ENCODE data around the gene NECAB2.

The NECAB2 gene

DNA sequence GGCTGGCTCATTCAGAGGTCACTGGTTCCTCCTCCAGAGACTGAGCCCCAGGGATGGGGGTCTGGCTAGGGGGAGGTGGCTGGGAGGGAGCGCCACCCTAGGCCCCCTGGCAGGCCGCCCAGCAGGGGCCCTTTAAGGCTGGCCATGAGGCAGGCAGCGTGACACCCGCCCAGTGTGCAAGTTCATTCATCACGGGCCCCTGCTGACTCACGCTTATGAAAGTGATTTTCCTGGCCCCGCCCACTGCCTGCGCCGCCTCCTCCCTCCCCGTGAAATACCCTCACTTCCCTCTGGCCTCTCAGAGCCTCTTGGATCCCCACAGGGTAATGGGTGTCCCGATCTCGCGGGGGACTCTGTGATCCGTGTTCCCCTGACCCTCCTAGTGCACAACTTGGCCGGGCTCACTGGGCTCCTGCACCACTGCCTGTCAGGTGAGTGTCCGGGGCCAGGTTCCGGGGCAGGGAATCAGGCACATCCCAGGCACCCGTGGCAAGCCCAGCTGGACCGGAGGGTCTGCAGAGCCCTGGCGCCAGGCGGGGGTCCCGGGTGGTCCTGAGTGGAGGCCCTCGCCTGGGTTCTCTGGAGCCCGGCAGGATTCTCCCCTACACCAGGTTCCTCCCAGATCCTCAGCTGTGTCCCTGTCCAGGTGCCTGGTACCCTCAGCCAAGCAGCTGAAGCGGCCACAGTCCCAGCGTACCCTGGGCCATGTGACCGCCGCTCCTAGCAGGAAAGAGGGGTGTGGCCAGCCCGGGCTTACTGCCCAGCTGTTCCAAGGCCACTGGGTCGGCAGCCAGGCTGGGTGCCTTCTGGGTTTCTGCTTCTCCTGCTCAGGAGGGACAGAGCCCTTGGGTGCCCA lies 14.9 kb upstream of the NECAB2 start, which contains the start of gene OSGIN1:
Gene OSGIN1, plus strand, starts transcription at position 301 of the 856 bp plus-strand sequence. CDS start 4,432 bp downstream, outside the sequence.
- DNase-seq, result peak in 1 of 2 experiments; percentile 8

GRCh38 chr16:83953796-83954576 lies 14.1 kb upstream of the NECAB2 start:
- no peak for DNase-seq

- DNase-seq, result no peak
Observed at GRCh38 chr16:83954577-83955016, 13.4 kb upstream of the NECAB2 start.

GRCh38 chr16:83955218-83956130 lies 12.6 kb upstream of the NECAB2 start:
- DNase-seq, result no peak

GRCh38 chr16:83956336-83957289 lies 11.4 kb upstream of the NECAB2 start:
- DNase-seq, result peak; percentile 5 to 59

DNA sequence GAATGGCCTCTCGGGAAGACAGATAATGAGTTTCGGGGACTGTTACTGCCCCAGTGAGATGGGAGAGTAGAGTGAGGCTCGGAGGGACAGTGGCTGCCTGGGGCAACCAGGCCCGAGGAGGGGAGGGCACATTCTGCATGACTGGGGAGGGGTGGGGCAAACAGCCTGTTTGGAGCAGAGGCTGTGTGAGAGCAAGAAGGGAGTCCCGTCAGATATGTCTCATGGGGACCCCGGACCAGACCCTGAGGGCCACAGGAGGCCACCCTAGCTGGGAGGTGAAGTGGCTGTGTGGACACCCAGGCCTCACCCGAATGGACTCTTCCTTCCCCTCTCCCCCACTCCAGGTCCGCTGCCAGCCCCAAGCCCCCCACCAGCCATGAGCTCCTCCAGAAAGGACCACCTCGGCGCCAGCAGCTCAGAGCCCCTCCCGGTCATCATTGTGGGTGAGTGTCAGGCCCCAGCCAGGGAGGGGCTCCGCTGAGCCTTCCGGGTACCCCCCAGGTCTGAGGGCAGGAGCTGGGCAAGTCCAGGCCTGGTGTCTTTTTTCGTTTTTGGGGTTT lies 10.7 kb upstream of the NECAB2 start:
- DNase-seq, result no peak

DNA sequence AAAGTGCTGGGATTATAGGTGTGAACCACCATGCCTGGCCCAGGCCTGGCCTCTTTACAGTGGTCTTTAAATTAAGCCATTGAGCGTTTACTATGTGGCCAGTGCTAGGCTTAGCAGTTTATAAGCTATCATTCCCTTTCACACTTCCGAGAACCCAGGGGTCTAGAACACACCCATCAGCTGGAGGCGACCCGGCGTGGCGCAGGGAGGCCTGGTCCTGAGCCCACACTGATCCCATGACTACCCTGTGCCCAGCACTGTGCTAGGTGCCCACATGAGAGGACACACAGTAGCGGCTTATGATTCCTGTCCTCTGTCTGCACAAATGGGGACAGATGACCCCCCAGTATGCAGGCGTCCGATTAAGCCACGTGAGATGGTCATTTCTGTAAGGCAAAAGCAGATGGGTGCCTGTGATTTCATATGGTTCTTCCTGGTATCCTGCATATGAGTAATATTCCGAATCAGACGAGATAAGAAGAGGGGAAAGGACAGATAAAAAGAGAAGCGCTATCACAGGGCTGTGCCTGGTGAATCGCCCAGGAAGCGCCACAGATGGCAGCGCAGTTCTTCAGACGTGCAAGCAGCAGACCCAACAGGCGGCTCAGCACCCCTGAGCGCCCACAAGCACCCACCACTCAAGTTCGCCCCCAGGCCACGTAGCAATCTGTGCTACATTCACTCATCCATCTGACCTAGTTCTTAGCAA lies 9.8 kb upstream of the NECAB2 start:
- DNase-seq, result no peak

GRCh38 chr16:83958846-83959565 lies 9.0 kb upstream of the NECAB2 start:
- no peak for DNase-seq

DNA sequence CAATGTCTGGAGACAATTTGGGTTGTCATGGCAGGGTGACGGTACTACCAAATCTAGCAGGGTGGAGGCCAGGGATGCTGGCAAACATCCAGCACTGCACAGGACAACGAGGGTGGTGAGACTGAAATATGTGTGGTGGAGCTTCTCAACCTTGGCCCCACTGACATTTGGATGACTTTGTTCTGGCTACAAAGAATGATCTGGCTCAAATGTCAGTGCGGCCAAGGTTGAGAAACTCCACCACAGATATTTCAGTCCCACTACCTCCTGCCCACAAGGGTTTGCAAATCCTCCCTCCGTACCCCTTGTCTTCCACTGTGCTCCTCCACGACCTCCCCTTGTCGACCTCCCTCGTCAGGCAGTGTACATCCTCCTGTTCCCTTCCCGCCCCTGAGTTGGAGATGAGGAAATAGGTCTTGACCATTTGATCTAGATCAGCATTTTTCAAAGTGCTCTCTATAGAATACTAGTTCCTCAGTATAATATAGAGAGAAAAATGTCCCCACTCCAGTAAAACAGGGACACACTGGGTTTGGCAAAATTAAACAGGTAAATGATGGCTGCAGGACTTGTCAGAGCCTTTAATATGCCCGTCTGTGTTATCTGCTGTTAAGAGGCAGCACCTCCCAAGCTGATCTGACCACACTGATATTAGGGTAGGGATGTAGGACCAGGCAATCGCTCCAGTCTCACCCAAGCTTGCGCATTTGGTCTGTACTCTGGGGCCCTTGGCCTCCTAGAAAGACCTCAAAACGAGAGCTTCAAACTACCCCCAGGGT lies 8.2 kb upstream of the NECAB2 start:
- DNase-seq, result no peak

DNA sequence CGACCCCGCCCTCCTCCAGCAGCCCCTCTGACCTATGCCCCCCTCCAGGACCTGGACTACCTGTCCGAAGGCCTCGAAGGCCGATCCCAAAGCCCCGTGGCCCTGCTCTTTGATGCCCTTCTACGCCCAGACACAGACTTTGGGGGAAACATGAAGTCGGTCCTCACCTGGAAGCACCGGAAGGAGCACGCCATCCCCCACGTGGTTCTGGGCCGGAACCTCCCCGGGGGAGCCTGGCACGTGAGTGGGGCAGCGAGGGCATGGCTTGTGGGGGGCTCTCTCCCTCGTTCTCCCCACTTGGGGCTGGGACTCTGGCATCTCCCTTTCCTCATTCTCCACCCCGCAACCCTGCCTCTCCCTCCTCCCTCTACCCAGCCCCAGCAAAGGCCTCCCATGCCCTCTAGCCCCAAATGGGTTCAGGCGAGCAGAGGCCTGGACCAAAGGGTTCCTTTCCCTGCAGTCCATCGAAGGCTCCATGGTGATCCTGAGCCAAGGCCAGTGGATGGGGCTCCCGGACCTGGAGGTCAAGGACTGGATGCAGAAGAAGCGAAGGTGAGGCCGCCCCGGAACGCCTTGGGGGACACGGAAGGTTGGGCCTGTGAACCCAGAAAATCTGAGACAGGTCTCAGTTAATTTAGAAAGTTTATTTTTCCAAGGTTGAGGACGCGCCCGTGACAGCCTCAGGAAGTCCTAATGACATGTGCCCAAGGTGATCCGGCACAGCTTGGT lies 7.4 kb upstream of the NECAB2 start:
- no peak for DNase-seq

DNA sequence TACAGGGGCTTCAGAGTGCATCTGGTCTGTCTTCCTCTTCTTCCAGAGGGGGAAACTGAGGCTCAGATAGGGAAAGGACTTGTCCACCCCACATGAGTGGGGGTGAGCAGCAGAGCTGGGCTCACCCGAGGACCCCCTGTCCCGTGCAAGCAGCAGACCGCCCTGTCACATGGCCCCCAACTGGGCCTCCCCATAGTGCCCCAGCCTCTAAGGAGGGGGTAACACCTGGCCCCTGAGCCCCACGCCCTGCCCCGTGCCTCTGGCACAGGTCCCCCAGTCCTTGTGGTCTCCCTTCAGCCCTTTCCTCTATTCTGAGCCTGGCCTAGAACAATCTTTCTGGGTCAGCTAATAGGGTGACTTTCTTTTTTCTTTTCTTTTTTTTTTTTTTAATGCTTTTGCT lies 6.5 kb upstream of the NECAB2 start:
- DNase-seq, result no peak

DNA sequence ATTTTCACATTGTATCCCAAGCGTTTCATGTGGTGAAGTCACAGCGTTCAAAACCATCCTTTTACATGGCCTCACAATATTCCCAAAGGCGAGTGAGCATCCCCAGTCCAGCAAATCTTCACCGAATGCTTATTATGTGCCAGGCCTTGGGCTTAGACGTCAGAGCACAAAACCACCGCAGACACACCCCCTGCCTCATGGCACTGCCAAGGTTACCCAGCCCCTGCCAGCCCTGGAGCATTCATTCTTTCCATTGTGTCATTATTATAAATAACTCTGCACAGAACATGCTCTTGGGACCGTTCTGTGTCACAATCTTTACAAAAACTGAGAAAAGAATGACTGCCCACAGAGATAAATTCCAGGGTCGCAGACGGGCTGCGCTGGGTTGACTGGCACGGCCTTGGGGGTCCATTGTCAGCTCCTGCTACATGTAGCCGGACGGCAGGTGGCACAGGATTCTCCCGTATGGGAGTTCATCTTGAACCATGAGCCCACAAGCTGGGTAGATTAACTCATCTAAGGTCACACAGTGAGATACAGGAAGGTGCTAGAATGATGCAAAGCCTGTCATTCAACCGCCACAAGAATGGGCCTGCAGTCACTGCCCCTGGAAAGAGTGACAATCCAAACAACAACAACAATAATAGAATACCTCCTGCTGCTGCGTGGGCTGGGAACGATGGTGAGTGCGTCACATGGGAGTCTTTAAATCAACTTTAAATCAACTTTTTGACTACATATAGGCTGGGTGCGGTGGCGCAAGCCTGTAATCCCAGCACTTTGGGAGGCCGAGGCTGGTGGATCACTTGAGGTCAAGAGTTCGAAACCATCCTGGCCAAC lies 4.5 kb upstream of the NECAB2 start:
- no peak for DNase-seq

- DNase-seq, result no peak
Observed at GRCh38 chr16:83964684-83965443, 3.2 kb upstream of the NECAB2 start.

GRCh38 chr16:83965444-83966152 lies 2.4 kb upstream of the NECAB2 start:
- DNase-seq, result no peak

GRCh38 chr16:83966153-83966696 lies 1.8 kb upstream of the NECAB2 start:
- no peak for DNase-seq

DNA sequence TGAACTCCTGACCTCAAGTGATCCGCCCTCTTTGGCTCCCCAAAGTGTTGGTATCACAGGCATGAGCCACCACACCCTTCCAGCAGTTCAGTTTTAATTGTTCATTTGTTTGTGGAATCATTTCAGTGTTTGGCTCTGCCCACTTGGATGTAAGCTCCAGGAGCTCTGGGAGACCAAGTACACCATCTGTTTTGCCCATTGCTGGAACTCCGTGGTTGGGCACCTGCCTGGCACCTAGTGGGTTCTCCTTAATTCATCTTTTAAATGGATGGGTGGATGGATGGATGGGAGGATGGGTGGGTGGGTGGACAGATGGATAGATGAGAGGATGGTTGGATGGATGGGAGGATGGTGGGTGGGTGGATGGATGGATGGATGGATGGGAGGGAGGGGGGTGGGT lies 953 bp upstream of the NECAB2 start:
- DNase-seq, result no peak

All from NCI-H446 (cell line).